HG02852 (cell line): ENCODE measurements around the gene MAGEB3.
"Not testable (repeated sequence)": the region's sequence is repeated elsewhere in the genome, so short reads cannot be mapped to it uniquely, and the experiment has no call there.

ENCODE experiments used
- ATAC-seq: cut with Tn5 transposase; IDR thresholded peaks from one replicate; pipeline ENCODE4 v1.9.1; 2021; ENCODE audit warnings: mild to moderate bottlenecking, moderate library complexity; ENCODE audit not compliant: unreplicated experiment

Gene MAGEB3, protein sequence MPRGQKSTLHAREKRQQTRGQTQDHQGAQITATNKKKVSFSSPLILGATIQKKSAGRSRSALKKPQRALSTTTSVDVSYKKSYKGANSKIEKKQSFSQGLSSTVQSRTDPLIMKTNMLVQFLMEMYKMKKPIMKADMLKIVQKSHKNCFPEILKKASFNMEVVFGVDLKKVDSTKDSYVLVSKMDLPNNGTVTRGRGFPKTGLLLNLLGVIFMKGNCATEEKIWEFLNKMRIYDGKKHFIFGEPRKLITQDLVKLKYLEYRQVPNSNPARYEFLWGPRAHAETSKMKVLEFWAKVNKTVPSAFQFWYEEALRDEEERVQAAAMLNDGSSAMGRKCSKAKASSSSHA

DNA sequence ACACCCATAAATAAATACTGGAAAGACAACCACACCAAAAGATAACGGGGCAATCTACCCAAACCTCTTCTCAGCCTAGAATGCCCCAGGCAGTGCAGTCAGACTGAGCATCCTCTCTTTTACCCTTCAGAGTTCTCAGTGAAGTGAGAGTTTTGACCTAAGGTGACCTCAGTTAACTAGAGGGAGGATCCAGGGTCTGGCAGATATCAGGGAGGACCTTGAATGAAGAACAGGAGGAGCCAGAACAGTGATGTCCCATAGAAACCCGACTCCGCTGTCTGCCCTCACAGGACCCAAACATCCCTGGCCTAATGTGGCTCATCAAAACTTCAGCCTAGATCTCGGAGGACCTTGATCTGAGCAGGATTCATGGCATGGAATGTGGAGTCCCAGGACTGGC, at the start of gene MAGEB3:
Gene MAGEB3 (plus strand): TSS at position 263 of the 400 bp plus-strand sequence. CDS start 5,268 bp downstream, outside the sequence.
- no peak for ATAC-seq

DNA sequence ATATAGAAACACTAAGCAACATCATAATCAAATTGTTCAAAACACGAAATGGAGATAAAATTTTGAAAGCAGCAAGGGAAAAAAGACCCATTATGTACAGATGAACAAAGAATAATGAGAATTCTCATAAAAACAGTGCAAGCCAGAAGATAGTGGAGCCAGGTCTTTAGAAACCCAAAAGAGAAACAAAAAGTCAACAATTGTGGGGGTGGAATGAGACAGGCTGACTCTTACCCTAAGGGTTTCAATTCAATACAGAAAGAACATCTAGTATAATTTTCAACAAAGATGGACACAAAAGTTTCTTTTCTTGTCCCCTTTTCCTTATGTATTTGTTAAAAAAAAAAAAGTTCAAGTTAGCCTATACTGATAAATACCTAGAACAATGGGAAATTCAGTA, 49.1 kb upstream of the MAGEB3 start:
- ATAC-seq: no peak

DNA sequence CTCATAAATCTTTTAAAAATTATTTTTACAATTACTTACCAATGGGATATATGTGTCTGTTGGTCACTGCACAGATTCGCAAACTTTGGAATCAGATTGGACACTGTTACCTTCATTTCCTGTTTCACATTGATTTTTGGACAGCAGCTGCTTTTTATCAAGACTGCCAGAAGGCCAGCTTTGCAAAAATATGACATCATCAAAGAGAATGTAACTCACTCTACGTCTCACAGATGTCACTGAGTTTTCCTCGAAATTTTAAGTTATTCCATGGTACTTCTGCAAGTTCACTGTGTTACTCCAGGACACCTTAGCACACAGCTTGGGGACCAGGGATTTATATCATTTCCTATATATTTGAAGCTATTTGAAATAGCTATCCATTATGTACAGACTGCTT, 46.9 kb upstream of the MAGEB3 start:
- no peak for ATAC-seq

DNA sequence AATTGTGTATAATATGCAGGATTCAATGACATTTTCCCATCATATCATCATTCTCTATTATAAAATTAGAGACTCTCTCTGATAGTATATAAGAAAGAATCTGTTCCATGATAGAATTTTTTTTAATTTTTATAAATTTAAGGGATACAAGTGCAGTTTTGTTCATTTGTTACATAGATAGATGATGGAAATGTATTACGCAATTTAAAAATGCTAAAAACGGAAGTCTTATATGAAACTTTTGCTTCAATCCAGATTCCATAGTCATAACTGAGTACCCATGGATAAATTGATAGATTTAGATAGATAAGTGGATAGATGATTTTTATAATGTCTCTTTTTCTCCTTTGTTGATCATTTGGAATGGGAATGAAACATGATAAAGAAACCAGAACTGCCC, 40.0 kb upstream of the MAGEB3 start:
- ATAC-seq: no peak

DNA sequence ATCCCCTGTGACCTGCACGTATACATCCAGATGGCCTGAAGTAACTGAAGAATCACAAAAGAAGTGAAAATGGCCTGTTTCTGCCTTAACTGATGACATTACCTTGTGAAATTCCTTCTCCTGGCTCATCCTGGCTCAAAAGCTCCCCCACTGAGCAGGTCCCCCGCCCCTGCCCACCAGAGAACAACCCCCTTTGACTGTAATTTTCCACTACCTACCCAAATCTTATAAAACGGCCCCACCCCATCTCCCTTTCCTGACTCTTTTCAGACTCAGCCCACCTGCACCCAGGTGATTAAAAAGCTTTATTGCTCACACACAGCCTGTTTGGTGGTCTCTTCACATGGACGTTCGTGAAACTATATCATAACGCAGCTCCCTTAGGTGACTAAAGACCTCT, 36.5 kb upstream of the MAGEB3 start:
- ATAC-seq: not testable (repeated sequence)

DNA sequence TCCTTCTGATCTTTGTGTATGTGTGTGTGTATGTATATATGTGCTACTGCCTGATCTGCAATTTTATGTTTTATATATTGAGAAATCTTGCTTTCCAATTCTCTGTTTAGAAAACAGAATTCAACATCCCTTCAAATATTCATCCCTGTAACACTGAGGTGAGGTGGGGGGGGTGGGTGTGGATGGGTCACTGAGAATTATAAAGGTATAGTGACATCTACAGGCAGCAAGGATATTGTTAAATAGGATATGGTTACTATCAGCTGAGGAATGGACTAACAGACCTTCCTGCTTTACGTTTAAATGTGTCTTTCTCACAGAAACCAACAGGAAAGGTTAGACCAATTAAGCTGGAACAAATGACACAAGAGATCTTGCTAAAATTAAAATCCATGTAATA, 34.1 kb upstream of the MAGEB3 start:
- no peak for ATAC-seq

DNA sequence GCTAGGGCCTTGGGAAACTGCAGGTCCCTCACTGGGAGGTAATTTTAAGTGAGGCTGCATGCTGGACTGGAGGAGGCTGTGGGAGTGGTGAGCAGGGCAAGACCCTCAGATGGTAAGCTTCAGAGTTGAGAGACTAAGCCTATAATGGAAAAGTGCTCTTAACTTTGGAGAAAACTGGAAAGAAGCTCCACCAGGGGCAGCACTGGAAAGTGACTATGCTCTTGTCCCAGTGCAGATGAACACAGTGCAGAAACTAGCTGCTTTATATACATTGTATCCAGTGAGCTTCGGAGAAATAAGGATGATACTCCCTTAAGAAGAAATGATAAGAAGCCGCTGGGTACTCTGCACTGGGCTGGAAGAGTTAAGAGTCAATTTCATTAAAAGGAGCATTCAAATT, 18.3 kb upstream of the MAGEB3 start:
- ATAC-seq: no peak

DNA sequence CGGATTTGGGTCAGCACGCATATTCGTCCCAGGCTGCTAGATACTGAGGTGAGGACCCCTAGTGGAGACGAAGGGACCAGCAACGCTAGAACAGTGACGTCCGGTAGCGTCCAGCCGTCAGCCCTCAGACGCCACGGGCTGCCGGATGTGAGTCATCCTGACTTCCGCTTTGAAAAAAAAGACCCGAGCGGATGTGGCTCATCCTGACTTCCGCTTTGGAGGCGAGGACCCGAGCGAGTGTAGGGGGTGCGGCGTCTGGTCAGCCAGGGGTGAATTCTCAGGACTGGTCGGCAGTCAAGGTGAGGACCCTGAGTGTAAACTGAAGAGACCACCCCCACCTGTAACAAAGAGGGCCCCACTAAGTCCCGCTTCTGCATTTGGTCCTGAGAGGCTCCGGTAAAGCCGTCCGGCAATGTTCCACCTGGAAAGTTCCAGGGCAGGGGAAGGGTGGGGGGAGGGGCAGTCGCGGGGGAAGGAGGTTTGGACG, 15.1 kb upstream of the MAGEB3 start, which contains the start of gene MAGEB2:
Gene MAGEB2 (plus strand): TSS at position 207 of the 487 bp plus-strand sequence. CDS start 3,018 bp downstream, outside the sequence.
- ATAC-seq: no peak

DNA sequence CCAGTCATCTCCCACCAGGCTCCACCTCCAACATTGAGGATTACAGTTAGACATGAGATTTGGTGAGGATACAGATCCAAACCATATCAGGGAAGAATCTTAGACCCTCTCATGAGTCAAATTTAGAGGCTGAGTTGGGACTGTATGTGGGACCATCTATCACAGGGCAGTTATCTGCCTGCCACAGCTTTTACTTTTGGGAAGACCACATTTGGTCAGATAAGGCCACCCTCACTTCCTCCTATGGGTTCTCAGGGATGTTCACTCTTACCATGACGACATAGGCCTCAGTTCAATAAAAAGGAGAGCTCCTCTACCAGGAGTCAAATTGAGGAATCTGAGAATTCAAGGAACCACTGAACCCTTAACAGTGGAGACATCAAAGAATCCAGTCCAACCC, 13.0 kb upstream of the MAGEB3 start:
- no peak for ATAC-seq

DNA sequence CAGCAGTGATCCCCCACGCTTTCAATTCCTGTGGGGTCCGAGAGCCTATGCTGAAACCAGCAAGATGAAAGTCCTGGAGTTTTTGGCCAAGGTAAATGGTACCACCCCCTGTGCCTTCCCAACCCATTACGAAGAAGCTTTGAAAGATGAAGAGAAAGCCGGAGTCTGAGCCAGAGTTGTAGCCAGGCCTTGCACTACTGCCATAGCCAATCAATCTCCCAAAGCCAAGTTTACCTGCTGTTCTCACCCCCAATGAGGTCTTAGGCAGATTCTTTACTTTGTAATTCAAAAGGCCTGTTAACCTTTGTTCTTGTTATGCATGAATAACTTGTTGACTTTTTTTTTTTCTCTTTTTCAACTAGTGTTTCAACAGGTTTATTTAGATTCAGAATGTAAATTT, 11.1 kb upstream of the MAGEB3 start:
- no peak for ATAC-seq

DNA sequence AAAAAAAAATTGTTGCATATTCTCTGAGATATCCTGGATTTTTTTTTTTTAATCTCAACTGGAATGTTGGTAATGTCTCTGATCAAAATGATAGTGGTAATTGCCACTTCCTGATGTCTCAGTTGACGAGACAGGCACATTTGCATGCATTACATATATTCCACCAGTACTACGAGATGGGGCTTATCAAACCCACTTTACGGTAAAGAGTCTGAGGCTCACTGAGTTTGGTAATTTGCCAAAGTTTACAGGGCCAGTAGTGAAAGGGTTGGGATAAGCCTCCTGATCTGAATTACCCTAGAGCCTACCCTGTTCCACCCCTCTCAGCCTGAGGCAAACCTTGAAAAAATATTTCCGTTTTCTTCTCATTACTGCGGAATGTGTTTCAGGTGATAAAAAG, 9.8 kb upstream of the MAGEB3 start:
- ATAC-seq: no peak

DNA sequence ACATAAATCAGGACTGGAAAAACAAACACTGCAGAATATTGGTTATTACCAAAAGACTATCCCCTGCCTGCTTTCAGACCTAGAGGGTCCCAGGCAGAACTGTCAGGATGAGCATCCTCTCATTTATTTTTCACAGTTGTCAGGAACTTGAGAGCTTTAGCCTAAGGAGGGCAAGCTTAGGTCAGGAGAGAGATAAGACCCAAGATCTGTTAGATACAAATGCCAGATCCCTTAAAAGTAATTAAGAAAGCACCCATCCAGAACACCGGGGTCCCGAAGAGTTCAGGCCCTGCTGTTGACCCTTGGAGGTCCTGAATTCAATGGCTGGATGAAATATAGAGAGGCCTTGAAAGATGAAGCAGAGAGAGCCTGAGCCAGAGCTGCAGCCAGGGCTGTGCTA, 5.9 kb upstream of the MAGEB3 start:
- no peak for ATAC-seq

DNA sequence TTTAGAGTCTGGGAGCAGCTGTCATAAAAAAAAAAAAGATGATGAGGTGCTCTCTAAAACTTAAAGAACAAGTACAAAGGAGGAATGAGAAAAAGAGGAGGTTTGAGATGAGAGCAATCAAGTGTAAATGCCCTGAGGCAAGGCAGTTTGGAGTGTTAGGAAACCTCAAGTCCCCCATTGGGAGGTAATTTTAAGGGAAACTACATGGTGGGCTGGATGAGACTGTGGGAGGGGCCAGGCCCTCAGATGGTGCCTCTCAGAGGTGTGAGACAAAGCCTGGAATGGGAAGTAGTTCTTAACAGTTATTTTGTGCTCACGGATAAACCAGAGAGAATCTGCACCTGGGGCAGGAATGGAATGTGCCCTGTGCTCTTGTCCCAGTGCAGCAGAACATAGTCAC, 1.9 kb upstream of the MAGEB3 start:
- no peak for ATAC-seq

DNA sequence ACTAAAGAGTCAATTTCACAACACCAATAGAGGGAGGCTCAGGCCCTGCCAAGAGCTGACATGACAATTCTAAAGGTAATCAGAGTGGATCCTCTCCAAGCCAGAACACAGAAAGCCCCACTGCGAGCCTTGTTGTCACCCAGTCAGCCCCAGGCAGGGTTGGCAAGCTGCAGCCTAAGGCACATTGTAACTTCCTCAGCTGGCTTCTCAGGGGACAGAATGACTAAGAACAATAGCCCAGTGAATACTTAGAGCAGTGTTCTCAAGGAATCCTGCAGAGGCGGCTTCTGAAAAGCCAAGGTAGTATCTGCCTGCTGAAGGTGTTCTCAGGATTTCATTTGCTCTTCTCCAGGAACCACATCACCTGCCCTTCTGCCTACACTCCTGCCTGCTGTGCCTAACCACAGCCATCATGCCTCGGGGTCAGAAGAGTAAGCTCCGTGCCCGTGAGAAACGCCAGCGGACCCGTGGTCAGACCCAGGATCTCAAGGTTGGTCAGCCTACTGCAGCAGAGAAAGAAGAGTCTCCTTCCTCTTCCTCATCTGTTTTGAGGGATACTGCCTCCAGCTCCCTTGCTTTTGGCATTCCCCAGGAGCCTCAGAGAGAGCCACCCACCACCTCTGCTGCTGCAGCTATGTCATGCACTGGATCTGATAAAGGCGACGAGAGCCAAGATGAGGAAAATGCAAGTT, 11.4 kb downstream of the MAGEB3 start, which contains the start of gene MAGEB4:
Gene MAGEB4 (plus strand): TSS at position 277 of the 692 bp plus-strand sequence. CDS start 136 bp downstream, at position 413.
- ATAC-seq: no peak

DNA sequence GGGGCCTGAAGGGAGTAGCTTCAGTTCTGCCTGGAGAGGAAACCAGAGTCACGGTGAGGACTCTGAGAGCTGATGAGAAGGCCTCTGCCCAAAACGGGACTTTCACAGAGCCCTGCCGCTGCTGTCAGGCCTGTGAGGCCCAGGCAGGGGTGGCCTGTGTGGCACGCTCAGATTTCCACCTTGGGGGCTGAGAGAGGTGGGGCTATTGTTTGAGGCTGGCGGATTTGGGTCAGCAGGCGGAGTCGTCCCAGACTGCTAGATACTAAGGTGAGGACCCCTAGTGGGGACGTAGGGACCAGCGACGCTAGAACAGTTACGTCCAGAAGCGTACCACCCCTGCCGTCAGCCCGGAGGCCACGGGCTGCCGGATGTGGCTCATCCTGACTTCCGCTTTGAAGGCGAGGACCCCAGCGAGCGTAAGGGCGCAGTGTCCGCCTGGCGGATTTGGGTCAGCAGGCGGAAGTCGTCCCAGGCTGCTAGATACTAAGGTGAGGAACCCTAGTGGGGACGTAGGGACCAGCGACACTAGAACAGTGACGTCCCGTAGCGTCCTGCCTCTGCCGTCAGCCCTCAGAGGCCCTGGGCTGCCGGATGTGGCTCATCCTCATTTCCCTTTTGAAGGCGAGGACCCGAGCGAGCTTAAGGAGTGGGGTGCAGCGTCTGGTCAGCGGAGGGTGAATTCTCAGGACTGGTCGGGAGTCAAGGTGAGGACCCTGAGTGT, 16.5 kb downstream of the MAGEB3 start, which contains the start of gene MAGEB1:
Gene MAGEB1 (plus strand): TSS at position 378 of the 721 bp plus-strand sequence. CDS start 3,348 bp downstream, outside the sequence.
- ATAC-seq: no peak

DNA sequence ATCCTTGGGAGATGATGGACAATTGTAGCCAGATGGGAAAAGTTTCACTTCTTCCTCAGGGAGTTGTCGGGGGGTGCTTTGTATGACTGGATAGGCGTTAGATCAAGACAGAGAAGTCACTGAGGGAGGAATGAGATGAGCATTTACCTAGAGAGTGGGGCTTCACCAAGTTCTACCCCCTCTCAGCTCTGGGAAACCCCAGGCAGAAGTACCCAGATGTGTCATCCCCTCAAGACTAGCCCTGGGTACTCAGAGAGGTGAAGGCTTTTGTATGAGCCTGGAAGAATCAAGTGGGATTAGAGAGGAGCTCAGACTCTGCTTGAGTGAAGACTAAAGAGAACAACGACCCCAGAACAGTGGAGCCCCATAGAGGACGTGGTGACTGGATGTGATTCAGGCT, 18.4 kb downstream of the MAGEB3 start:
- ATAC-seq: peak; percentile 70

DNA sequence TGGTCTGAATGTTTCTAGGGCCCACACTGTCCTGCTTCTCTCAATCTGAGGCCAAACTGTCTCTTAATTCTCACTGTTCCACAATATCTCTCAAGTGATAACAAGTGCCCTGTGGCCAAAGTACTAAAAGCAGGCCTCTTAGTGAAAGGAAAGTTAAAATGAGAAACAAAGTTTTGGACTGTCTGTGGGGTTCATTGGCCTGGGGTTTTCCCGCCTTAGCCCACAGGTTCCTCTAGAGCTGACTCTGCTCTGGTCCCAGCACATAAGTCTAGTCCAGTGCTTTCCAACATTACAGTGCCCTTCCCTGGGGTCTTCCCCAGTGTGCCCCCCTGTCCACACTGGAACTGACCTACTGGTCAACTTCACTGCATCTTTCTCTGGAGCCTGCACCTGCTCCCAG, 22.8 kb downstream of the MAGEB3 start:
- ATAC-seq: peak; percentile 69

DNA sequence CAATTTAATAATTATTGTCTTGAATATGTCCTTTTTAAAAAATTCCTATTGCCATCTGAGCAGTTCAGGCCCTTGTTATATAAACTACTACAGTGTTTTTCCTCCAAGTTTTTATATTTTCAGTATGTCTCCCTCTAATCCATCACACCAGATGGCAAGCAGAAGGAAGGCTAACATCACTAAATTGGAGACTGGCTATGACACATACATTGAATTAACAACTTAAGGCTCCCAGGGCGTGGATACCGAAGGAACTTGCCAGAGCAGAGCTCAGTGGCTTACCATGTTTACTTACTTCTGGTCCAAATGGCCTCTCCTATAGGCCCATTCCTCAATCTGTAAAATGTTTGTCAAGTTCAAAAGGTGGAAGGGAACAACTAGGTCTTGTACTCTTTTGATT, 29.5 kb downstream of the MAGEB3 start:
- no peak for ATAC-seq

DNA sequence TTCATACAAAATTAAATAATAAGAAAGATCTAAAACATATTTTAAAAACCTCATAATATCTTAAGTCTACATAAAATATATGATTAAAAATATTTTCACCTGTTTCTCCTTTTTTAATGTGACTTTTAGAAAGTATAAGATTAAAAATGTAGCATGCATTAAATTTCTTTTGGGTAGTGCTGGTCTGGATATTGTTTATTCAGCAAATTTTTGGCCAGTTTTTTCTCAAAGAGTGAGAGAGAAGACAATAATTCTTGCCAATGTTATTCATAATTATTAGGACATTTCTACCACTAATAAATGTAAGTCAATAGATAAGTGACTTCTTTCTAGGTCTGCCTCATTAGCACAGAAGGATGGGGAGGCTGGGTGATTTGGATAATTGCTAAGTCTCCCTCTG, 30.6 kb downstream of the MAGEB3 start:
- ATAC-seq: no peak

DNA sequence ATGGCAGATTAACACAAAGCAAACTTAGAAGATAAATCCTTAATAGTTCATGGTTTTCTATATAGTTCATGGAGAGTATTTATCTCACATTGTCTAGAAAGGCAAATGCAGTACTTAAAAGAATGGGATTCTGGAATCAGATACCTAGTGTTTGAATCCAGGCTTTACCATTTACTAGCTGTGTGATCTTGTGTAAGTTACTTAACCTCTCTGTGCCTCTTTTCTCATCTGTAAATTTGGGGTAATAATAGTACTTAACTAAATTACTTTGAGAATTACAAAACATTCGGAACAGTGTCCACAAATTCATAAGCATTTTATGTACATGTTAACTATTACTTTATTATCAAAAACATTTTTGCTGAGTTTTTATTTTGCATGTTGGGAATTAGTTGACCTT, 32.3 kb downstream of the MAGEB3 start:
- no peak for ATAC-seq

DNA sequence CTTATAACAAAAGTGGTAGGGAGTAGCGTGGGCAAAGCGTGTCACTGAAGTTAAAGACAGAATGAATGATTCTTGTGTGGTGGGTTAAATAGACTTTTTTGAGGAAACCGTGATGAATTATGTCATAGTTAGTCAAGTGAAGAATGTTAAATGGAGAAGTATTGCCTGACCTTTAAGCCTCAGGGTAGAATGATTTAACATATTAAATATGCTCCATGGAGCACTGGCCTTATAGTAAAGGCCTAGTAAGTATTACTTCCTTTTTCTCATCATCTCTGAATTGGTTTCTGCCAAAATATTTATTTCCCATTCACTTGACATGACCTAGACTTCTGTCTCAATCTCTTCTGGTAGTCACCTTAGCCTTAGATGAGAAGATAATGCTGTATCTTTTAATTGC, 40.2 kb downstream of the MAGEB3 start:
- no peak for ATAC-seq
